ENCODE results near the gene RPL41. TPM values are rescaled to one million over a fixed set of nuclear protein-coding genes. Genes with fewer than 3 reads are reported as not detected.

RPL41 gene
- total and polyA plus RNA-seq, 12 donors = 475 to 5,263 (median 2,004) TPM

DNA sequence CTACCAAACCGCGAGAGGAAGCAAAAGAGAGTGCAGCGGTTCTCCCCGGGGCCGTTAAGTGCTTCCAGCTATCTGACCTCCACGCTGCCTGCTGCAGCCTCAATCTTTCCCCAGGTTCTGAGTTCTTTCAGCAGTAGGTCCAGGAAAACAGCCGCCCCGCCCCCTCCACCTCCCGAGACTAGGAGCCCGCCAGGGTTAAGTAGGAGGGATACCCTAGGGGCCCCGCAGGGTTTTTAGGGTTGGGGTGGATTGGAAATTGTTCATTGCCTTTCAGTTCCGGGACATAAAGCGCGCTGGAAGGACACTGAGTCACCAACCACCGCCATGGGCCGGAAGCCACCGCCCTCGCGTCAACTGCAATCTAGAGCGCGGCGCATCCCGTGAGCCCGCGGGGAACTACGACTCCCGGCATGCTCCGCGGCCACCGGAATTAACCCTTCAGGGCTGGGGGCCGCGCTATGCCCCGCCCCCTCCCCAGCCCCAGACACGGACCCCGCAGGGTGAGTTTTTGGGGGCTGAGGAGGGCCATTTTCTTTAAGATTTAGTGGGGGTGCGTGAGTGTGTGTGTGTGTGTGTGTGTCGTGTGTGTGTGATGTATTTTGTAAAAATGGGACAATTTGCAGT, 35.8 kb downstream of the RPL41 start, which contains the start of gene MYL6B:
TSS of gene MYL6B (plus strand) at position 456 of the 624 bp plus-strand sequence. CDS start 1,332 bp downstream, outside the sequence.
- H3K36me3 ChIP-seq = peaks cover 0 to 16% (median 0%) of the 10 kb centered on the region in 9 donors
- H3K9me3 ChIP-seq = no peaks in the 10 kb centered on the region
- ATAC-seq (peak; percentile 93 to 98 (median 96)), DNase-seq (peak; percentile 93 to 94)
- peak within 1 kb of the TSS; percentile 89 to 97 (median 93) for H3K27ac ChIP-seq
- peak within 1 kb of the TSS; percentile 38 to 85 (median 69) for H3K4me3 ChIP-seq
- TF ChIP-seq, protein P1, sequence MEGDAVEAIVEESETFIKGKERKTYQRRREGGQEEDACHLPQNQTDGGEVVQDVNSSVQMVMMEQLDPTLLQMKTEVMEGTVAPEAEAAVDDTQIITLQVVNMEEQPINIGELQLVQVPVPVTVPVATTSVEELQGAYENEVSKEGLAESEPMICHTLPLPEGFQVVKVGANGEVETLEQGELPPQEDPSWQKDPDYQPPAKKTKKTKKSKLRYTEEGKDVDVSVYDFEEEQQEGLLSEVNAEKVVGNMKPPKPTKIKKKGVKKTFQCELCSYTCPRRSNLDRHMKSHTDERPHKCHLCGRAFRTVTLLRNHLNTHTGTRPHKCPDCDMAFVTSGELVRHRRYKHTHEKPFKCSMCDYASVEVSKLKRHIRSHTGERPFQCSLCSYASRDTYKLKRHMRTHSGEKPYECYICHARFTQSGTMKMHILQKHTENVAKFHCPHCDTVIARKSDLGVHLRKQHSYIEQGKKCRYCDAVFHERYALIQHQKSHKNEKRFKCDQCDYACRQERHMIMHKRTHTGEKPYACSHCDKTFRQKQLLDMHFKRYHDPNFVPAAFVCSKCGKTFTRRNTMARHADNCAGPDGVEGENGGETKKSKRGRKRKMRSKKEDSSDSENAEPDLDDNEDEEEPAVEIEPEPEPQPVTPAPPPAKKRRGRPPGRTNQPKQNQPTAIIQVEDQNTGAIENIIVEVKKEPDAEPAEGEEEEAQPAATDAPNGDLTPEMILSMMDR (IDR thresholded peaks at IDR 0.05) = no peak
- 0% methylated on average over 37 of the region's 37 CpGs for WGBS, 2 donors
- H3K4me1 ChIP-seq = peaks cover 3 to 41% (median 35%) of the 10 kb centered on the region in 9 donors
- H3K27me3 ChIP-seq = no peaks in the 10 kb centered on the region
- intact Hi-C loops (cut with DNase I) = loop anchor here in 1 of 10 donors (2.0 kb wide), 1 partner anchor 37 kb away; the partner anchor contains the start of gene SMARCC2

DNA sequence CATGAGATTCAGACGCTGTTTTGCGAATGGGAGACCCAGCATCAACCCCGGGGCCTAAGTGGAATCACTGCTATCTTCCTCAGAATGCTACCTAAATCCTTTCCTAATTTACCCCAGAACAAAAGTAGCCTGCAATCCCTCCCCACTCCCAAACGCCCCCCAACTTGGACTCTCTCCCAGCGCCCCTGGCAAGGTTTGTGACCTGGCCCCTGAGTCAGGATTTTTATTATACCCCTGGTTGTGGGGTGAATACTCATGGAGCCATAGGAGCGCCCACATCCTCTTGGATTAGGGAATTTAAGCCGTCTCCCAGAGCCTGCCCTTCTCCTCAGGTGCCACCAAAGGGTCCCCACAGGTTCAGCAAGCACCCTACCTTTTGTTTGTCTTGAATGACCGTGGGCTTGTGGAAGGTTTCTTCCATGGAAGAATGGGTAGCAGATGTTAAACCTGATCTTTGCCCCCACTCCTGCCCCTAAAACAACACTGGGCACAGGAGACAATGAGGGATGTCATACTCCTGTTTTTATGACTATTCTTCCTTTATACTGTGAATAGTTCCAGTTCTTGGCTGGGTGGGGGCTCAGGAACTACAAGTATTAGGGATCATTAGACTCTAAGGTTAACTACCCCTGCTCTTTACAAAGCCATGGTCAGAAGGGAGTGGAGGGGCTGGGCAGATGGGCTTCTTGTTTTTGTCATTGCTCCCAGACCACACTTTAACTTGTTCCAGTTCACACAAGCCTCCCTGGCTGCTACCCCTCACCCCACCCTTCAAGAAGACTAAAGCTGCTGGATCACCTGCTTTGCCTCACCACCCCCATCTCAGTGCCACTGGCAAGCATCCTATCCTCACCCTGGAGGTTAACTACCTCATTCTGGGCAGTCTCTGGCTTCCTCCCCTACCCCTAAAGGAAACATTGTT, 36.6 kb downstream of the RPL41 start:
- DNase-seq = no peak
- intact Hi-C loops (cut with DNase I) = loop anchor here in 1 of 10 donors (2.0 kb wide), 1 partner anchor 36 kb away; the partner anchor contains the start of gene SMARCC2
- Histone ChIP-seq H3K9me3 (no peaks in the 10 kb centered on the region), H3K4me1 (peaks cover 6 to 40% (median 35%) of the 10 kb centered on the region in 9 donors), H3K27ac (peak overlapping the region in 9 of 10 donors; percentile 89 to 97 (median 93)), H3K36me3 (peaks cover 0 to 16% (median 0%) of the 10 kb centered on the region in 9 donors), H3K4me3 (peak overlapping the region in 9 of 10 donors; percentile 52 to 85 (median 70)), H3K27me3 (no peaks in the 10 kb centered on the region)
- no peak for ATAC-seq
- 13 to 16% methylated on average over 8 of the region's 8 CpGs for WGBS, 2 donors
- TF ChIP-seq, protein P1 (IDR thresholded peaks at IDR 0.05) = no peak

DNA sequence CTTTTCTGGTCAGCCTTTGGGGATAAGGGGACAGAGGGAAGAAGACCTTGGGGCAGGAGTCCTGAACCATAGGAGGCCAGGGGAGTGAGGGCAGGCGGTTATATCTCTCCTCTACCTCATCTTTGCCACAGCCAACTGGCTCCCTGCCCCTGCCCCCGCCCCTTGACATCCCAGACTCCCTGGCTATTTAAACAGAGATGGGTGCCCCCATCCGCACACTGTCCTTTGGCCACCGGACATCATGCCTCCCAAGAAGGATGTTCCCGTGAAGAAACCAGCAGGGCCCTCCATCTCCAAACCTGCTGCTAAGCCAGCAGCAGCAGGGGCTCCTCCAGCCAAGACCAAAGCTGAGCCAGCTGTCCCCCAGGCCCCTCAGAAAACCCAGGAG, 37.2 kb downstream of the RPL41 start:
- ATAC-seq (no peak), DNase-seq (no peak)
- TF ChIP-seq, protein P1 (IDR thresholded peaks at IDR 0.05) = no peak
- no peak overlapping the region for H3K4me3 ChIP-seq
- H3K27ac ChIP-seq = no peak overlapping the region
- 80 to 82% methylated on average over 5 of the region's 5 CpGs for WGBS, 2 donors
- no peaks in the 10 kb centered on the region for H3K9me3 ChIP-seq
- peaks cover 0 to 16% (median 0%) of the 10 kb centered on the region in 9 donors for H3K36me3 ChIP-seq
- intact Hi-C loops (cut with DNase I) = loop anchor here in 1 of 10 donors (2.0 kb wide), 1 partner anchor 35 kb away; the partner anchor contains the start of gene SMARCC2
- H3K4me1 ChIP-seq = peaks cover 6 to 40% (median 35%) of the 10 kb centered on the region in 9 donors
- H3K27me3 ChIP-seq = no peaks in the 10 kb centered on the region

DNA sequence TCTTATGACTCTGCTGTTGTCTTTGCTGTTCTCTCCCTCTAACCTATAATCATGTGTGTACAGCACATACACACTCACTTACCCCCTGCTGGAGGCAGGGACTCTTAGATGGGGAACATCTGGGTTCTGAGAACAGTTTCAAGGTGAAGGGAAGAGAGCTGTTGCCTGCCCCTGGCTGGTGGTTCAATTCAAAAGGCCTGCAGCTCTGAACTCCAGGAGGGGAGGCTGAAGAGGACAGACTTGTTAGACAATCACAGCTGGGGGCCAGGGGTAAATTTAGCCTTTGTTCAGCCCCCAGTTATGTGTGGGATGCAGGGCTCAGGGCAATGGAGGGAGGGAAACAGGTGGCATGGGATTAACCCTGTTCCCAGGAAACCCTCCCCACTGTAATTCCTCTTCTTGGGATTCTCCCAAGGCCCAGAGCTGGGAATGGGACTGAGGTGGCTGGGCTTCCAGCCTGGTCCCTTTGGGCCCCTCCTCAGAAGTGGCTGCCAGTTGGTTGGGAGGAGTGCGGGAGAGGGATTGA, 37.9 kb downstream of the RPL41 start:
- peaks cover 0 to 16% (median under 1%) of the 10 kb centered on the region in 9 donors for H3K36me3 ChIP-seq
- H3K4me3 ChIP-seq = no peak overlapping the region
- no peak for ATAC-seq
- peaks cover 6 to 41% (median 36%) of the 10 kb centered on the region in 9 donors for H3K4me1 ChIP-seq
- TF ChIP-seq, protein P1 (IDR thresholded peaks at IDR 0.05) = no peak
- 89 to 100% methylated on average over 1 of the region's 1 CpG for WGBS, 2 donors
- intact Hi-C loops (cut with DNase I) = no loop called here
- H3K9me3 ChIP-seq = no peaks in the 10 kb centered on the region
- no peaks in the 10 kb centered on the region for H3K27me3 ChIP-seq
- no peak for DNase-seq
- H3K27ac ChIP-seq = no peak overlapping the region

Data from heart right ventricle (tissue), 16 donors.